ENCODE measurements around the gene WDR1.

The WDR1 gene

DNA sequence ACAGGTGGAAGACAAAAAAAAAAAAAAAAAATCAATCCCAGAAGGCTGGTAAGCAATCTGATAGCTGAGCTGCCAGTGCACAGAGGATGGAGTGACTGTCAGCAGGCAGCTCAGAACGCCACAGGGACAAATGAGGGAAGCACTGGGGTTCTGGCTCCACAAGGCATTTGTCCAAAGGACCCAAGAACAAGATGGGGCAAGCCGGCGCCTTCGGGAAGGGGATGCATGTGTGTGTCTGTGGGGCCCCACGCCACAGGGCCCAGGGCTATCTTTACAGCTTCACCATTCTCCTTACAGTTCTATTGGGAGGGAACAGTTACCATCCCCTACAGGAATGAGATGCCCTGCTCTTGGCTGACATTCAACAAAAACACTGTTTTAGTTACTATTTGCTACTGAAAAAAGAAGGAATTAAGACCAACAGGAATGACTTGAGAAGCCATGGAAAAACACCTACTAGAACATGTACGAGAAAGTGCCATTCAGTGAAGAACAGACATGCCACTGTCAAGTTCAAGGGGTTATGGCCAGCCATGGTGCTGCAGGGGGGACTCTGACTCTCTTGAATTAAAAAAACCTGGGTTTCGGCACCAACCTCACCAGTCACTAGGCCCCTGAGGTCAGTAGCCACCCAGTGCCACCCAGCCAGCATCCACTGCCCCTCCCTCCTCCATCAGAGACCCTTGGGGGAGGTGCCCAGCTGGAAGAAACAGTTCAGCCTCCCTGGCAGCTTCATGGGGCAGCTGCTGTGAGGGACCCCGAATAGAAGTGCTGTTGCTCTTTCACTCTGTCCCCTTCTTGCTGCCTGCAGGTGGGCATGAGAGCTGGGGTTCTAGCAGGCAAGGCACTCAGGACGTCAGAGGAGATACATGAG lies 18.5 kb downstream of the WDR1 start:
- no peak for DNase-seq

DNA sequence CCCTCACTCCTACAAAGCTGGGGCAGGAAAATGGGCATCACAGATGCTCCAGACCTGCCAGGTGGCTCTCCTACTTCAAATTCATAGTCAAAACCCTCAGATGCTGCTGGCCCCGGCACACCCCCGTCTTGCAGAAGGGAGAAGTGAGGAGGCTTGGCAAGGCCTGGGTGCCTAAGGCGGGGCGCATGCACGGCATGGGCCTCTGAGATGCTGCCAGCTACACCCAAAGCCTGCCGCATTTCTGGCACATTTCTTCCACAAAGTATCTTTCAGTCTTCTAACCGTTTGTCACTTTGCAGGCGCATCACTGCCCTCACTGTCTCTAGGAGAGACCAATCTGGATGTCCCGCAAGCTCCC lies 19.6 kb downstream of the WDR1 start:
- DNase-seq, result no peak

- no peak for DNase-seq
Observed at GRCh38 chr4:10096201-10096977, 20.2 kb downstream of the WDR1 start.

GRCh38 chr4:10095296-10095991 lies 21.2 kb downstream of the WDR1 start:
- DNase-seq, result no peak

GRCh38 chr4:10094841-10095240 lies 21.8 kb downstream of the WDR1 start:
- no peak for DNase-seq

- DNase-seq, result no peak
Observed at GRCh38 chr4:10093801-10094552, 22.6 kb downstream of the WDR1 start.

DNA sequence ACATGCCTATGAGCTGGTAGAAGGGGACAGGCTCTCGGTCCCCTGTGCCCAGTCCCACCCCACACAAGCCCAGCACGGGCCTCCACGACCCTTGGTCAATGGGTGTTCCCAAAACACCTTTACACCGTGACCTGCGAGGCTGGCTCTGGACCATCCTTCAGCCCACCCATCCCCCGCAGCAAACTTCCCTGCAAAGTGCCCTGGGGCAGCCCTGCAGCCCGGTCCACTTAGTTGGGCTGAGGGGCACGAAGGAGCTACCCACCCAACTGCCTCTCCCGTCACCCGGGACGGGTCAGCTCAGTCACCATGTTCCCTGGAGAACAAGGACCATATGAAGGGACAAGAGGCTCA lies 23.4 kb downstream of the WDR1 start:
- no peak for DNase-seq

DNA sequence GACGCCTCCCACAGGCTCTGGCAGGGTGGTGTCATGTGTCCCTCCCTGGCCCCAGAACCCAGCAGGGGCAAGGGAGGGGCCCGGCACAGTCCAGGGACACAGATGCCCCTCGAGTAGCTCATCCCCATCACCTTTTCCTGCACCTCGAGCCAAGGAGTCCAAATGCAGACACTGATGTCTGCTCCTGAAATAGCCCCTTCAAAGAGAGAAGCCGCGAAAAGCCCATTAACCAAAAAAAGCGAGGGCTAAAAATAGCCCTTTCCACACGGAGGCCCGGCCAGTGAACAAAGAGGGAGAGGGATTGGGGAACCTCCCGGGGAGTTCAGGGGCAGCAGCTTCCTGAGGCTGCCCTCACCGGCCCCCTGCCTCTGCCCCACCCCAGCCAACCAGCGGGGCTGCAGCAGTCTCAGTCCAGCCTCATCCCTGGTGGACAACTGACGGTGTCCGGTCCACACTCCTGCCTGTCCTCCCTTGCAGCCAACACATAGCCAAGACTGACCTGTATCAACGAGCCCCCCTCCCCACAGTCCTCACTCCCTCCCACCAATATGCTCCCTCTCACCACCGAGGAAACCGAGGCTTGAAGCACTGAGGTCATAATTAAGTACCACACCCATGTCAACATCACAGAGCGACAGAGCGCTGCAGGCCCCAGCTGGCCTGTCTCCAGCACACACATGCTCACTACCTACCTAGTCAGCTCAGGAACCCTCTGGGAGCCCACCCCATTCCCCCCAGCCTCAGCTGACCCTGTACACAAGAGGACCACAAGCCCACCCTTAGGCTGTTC lies 23.9 kb downstream of the WDR1 start:
- DNase-seq, result no peak

DNA sequence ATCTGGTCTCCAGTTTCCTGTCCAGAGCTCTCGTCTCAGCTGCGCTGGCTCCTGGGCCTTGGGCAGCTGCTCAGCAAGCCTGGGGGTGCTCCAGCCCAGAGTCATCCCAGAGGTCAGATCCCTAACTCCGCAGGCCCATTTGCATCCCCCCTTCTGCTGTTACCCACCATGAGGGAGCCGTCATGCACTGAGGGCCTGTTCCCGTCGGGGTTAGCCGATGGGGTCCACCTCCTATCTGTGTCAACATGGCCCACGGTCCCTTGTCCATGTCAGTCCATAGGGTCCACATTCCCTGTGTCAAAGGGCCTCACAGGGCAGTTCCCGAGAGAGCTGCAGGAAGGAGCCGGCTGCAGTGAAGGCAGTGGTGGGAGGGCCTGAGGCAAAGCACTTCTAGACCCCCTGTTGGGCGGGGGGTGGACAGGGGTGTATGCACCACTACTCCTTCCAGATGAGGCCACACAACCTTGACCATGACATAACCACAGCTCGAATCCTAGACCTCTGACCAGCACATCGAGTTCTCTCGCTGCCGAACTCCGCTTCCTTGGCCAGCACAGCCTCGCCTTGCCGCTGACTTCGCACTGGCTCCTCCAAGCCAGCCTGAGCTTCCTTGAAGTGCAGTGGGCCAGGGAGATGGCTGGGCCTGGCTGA lies 24.9 kb downstream of the WDR1 start:
- DNase-seq, result no peak

DNA sequence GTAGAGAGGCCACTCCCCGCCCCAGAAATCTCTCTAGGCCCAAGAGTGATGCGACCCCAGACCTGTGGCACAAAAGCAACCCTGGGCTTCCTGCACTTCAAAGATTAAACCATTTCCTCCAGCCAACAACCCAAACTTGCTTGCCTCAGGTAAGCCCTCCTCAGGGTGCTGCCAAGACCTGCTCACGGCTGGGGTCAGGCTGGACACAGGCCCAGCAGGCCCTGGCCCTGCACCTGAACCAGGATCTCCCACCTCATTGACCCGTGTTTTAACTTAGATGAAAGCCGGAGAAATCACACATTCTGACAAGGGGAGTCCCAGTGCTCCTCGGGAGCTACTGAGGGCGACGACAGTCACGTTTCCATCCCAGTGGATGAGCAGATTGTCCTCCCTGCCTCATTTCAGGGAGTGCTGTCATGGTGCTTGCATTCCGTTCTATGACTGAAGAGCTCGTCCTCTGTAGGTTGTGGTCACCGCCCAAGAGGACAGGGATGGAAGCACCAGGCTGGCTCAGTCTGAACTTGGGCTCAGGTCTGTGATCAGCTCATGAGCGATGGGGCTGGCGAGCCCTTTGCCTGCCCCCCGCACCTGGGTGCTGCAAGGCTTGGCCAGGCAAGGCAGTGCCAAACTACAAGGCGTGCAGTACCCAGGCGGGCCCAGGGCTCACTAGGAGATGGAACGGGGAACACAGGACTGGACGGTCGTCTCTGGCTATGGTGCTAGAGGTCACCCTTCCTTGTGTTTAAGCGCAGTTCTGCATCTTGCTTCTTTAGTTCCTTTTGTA lies 25.9 kb downstream of the WDR1 start:
- DNase-seq, result no peak

- DNase-seq, result no peak
Observed at GRCh38 chr4:10089346-10089745, 27.3 kb downstream of the WDR1 start.

DNA sequence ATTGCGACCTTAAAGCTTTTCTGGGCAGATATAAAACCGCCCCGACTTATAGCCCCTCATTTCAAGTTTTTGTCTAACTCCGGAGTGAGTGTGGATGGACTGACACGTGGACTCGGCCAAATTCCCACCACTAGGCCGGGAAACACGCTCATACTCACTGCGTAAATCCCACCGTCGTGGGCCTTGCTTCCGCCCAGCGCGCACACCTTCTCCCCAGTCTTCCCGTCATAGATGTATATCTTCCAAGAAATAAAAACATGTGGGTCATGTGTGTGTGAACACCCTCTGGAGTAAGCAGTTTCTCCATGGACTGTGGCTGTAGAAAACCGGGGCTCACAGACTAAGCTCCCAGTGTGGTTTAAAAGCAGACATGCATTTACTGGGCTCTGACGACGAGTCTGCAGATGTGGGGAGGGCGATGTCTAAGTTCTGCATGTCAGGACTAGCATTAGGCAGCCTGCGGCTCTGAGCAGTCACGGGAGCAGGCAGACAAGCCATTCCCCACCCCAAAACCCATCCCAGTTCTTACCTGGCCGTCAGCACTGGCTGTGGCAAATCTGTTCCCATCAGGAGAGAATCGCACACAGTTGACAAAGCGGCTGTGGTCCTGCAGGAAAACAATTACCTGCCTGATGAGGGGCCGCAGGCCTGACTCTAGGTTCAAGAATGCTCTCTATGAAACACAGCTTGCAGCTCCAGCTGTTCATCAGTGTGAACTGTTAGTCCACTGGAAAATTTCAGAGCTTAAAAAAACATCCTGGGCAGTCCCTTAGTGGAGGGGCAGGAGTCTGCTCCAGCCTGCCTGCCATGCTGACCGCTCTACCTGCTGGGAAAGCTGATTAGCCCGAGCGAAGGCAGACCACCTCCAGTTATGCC lies 28.2 kb downstream of the WDR1 start:
- DNase-seq, result no peak

- no peak for DNase-seq
Observed at GRCh38 chr4:10087152-10087791, 29.3 kb downstream of the WDR1 start.

GRCh38 chr4:10086506-10087120 lies 30.0 kb downstream of the WDR1 start:
- DNase-seq, result no peak

GRCh38 chr4:10085828-10086505 lies 30.6 kb downstream of the WDR1 start:
- DNase-seq, result no peak

GRCh38 chr4:10085386-10085785 lies 31.2 kb downstream of the WDR1 start:
- no peak for DNase-seq

DNA sequence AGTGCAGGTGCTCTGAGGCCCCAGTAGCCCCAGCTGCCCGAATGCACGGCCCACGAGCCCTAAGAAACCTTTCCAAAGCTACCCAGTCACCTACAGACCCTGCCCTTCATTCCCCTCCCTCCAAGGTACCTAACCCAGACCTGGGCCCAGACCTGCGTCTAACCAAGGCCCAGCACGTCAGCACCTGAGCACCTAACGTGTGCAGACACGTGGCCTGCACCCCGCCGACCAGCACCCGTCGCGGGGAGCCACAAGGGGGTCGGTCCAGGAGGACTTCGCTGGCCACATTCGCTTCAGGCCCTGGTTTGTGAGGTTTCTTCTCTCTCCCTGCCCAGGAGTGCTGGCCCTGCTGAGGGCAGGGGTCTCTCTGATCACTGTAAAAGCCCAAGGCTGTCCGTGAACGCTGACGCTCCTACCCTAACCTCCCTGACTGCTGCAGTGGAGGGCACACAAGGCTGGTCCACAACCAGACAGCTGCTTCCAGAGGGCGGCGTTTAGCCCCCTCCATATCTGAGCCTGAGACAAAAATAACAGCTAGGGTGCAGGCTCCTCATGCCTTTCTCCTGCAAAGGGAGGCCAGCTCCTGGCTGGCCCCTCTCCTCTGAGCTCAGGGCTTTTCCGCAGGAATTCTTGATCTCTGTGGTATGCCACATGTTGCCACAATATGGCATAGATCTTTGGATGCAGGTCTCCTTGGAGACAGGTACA lies 31.8 kb downstream of the WDR1 start:
- no peak for DNase-seq
